GM21576 (cell line): ENCODE data around the gene SYNDIG1.

Experiments used
- ATAC-seq: cut with Tn5 transposase; IDR thresholded peaks from one replicate; pipeline ENCODE4 v1.9.1; 2021; ENCODE audit warnings: mild to moderate bottlenecking, moderate library complexity; ENCODE audit not compliant: unreplicated experiment

Gene SYNDIG1

GRCh38 chr20:24672181-24672880 is 202.9 kb downstream of the SYNDIG1 start:
- ATAC-seq = no peak

DNA sequence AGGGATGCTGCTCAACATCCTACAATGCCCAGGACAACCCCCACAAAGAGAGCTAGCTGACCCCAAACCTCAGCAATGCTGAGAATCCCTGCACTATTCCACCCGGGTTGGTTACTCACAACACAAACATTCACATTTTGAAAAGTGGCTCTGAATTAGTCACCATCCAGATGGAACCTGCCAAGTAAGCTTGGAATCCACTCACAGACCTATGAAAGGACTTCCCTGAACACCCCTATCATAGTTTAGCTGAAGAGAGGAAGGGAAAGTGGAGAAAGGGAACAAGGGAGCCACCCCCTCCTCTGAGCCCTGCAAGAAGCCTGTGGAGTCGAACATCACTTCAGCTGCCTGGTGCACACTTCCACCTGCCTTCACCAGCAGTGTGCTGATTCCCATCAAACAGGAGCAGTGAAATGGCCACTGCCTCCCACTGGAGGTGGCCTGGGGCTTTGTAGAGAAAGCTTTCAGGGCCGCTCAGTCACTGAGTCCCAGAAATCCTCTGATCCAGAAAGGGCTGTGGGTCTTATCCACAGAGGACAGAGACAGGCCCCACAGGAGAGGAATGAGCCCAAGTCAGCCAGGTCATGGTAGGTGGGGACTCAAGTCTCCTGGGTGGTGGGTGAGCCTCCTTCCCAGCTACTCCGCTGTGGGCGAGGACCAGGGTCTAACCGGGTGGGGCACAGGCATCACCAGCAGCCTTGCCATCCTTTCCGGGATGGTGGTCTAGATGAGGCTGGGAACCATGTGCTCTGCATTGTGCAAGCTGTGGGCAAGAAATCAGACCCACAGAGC is 203.7 kb downstream of the SYNDIG1 start:
- no peak for ATAC-seq

- no peak for ATAC-seq
Observed at GRCh38 chr20:24673678-24674570, 204.5 kb downstream of the SYNDIG1 start.

DNA sequence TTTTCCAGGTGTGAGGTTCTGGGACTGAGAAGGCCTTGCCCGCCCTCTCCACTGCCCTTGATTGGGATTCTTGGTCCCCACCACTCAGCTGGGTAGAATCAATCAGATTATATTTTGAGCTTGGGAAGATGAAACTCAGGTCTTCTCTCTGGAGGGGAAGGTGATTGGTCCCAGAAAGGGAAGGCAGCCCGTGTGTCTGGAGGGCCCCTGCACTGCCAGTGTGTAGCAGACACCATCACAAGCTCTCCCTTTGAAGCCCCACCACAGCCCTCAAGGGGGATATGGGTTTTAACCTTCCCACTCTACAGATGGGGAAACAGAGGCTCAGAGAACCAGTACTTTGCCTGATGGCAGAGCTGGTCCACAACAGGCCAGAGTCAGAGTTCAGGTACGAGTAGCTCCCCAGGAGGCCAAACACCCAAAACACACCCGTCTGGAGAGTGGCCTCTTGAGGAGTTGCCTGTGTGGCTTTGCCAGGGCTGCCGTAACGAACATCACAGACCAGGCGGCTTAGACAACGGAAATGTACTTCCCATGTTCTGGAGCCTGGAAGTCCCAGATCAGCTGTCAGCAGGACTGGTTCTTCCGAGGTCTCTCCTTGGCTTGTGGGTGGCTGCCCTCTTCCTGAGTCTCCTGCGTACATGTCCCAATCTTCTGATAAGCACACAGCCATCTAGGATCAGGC is 205.6 kb downstream of the SYNDIG1 start:
- ATAC-seq = no peak

GRCh38 chr20:24675651-24676352 is 206.4 kb downstream of the SYNDIG1 start:
- ATAC-seq = no peak

DNA sequence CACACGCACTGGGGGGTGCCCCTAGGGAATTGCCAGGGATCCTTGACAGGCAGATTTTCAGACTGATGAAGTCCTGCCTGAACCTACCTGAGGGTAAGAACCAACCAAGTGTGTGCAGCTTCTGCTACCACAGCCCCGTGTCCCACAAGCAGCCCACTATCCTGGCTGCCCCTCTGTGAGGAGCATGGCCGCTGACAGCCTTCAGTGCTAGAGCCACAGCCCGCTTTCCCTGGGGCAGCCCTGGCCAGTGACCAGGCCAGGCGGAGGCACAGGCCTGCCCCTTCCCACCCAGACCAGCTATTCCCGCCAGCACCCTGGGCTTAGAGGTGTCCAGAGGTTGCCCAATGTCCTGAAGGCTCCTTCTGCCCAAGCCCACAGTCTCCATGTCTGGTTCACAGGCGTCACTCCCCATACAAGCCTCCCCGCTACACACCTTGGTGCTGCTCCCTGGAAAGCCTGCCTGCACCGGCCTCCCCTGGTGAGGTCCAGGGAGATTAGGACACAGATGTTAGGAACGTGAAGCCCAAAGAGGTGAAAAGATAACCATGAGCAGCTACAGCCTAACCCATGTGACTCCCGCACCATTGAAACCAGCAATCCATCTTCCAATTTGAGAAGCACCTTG is 207.0 kb downstream of the SYNDIG1 start:
- ATAC-seq = no peak

GRCh38 chr20:24676978-24677370 is 207.5 kb downstream of the SYNDIG1 start:
- ATAC-seq = no peak

- no peak for ATAC-seq
Observed at GRCh38 chr20:24677626-24678315, 208.3 kb downstream of the SYNDIG1 start.

DNA sequence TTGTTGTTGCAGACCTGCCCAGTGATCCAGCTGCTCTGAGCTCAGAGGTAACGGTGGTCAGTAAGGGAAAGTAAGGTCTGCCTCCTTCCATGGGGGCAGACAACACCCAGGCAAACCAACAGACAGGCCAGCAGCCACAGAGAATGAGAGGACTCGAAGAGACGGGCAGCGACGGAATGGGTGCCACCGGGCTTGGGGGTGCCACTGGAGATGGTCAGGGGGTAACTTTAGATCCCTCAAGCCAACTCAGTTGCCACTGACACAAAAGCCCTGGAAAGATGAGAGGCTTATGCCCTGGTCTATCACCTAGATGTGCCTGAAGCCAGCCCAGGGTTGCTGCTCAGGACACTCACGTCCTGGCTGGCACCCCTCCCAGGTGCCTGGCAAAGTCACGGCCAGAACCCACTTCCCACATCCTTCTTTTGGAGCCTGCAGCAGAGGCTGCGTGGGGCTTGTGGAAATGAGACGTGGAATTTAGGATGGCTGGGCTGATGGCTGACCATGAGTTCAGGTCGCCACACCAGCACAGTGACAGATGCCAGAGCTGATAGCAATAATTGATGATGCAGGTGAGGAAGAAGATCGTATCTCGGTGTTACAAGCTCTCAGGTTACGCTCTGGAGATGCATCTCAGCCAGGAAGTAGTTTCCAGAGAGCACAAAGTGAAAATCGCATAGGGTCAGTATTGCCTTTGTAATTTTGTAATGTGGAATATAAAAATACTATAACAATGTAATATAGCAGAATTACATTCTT is 209.1 kb downstream of the SYNDIG1 start:
- ATAC-seq = no peak

DNA sequence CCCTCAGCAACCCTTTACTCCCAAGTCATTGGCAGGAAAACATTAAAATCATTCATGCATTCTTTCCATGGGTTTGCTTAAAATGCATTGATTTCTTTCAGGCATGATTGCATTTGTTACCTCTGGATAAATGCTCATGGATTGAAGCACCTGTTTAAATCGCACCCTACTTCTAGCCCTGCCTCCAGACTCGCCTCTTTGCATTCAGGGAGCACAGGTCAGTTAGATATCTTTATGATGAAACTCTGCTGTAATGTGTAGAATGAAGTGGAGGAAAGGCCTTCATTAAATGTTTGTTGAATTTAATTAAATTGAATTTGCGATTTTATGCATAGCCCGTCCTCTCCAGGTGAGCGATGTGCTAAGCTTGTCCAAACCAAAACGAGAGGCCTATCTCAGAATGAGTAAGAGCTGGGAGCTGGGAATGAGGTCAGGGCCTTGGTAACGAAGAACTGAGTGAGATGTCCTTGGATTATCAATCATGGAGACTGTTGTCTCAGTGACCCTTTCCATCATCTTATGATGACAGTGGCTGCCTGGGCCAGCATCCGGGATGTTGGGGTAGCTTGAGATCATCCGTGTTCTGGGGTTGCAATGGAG is 210.1 kb downstream of the SYNDIG1 start:
- ATAC-seq = no peak

DNA sequence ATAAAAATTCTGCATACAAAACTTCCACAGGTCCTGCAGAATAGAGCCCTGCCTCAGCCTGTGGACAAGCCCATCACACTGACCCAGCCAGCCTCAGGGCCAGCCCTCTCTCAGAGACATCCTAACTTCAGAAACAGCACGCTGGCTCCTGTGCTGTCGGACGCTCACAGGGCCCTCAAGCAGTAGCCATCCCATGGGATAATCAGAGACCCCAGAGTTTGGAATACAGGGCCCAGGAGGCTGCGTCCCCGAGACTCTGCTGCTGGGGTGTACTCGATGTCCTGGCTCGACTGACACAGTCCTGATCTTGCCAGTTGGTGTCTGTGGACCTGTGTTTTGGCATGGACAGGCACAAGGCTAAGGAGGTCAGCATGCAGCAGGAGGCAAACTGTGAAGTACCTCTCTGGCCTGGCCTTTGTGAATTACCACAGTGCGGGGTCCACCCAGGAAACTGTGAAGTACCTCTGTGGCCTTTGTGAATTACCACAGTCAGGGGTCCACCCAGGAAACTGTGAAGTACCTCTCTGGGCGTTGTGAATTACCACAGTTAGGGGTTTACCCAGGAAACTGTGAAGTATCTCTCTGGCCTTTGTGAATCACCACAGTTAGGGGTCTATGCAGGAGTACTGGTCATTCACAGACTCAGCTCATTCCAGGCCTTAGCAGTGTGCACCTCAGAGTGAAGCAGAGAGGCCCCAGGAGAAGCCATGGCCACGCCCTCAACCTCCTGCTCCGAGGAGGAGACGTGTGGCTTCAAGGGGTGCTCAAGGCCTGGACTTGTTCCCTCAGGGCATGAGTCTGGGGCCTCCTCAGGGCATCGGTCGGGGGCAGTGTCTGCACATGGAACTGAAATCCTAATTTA is 212.4 kb downstream of the SYNDIG1 start:
- no peak for ATAC-seq

DNA sequence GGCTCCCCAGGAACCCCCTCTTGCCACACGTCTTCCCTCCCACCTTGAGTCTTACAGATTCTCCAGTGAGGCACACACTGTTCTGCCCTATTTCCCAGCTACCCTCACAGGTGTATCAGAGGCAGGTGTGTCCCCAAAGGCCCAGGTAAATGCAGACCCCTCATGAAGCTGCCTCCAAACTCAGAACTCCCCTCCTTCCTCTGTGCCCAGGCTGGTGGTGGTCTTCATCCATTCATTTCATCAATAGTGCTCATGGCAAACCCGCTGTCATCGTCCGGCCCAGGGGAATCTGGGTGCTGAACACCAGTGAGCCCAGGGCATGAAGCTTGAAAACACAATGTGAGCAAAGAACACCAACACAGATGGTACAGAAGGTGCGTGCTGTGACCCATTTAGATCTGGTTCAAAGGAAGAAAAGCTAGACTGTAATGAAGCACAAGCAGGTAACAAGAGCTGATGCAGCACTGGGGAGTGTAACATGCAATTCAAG is 213.1 kb downstream of the SYNDIG1 start:
- no peak for ATAC-seq

DNA sequence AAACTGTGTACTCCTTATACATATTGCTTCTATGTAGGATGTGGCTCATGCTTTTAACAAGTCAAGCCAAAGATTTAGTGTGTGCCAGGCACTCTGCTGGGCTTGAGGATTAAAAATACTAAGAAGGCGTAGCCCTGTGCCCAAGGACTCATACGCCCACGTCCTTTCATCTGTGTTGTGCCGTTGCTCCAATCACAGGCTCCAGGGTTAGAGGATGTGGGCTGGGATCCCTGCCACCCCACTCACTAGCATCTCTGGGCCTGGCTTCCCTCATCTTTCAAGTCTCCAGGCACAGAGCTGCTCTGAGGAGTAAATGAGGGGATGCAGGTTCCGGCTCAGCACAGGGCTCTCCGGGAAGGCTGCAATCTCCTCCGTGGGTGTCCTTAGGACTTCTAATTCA is 214.2 kb downstream of the SYNDIG1 start:
- no peak for ATAC-seq

DNA sequence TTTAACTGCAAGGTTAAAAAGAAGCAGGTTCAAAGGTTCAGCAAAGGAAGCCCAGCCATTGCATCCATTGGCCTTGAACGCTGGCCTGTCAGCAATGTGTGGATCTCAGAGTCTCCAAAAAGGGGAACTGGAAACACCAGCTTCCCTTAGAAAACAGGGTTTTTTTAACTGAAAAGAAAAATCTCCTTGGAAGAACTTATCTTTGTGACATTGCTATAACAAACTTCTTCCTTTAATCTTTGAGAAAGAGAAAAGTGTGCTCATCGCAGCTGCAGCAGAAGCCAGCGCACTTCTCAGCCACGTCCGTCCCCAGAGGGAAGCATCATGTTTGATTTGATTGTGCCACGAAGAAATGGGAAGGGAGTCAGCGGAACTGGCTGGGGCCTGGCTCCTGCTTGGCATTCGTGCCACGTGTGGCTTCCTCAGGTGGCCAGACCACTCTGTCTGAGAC is 215.0 kb downstream of the SYNDIG1 start:
- ATAC-seq = no peak

DNA sequence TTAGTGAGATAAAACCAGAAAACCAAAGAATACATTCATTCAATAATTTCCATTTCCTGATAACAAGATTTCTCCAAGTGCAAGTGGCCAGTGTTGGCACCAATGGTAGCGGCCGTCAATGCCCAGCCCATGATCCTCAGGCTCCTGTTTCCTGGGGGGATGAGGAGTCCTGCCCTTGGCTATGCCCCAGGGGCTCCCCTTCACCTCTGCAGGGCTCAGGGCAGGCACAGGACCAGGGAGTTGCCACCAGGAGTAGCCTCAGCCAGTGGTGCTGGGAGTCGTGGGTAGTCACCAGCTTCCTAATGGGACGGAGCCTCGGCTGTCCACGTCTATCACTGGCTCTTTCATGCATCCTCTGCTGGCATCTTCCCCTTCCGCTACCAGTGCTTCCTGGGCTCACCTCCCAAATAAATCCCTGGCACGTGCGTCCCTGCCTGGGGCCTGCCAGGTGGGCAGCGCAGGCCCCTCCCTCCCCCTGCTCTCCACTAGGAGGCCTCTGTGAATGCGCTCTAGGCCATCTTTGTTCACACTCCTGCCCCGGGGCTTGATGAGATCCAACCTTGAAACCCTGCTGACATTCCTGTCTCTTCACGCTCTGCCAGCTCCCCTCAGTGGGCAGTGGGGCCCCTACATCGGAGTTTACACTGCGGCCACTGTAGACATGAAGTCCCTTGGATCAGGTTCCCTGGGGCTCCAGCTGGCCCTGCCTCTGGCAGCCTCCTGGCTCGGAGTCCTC is 215.7 kb downstream of the SYNDIG1 start:
- ATAC-seq = no peak

GRCh38 chr20:24685736-24686135 is 216.3 kb downstream of the SYNDIG1 start:
- ATAC-seq = no peak
